GM06990 (cell line): ENCODE results near the gene WDR82.

Experiments used
- DNase-seq: peaks from one replicate; pipeline ENCODE4 v3.0.0-alpha.2; 2011; ENCODE audit not compliant: insufficient read length; ENCODE audit errors: extremely low read depth
- H3K27me3 ChIP-seq: replicated peaks from 2 replicates; pipeline ENCODE4 v1.6.0; 2011; ENCODE audit warnings: low read length; ENCODE audit not compliant: control insufficient read depth, insufficient read depth
- H3K36me3 ChIP-seq: 2 replicates; pipeline ENCODE4 v1.5.1; 2011; ENCODE audit warnings: low read length; ENCODE audit not compliant: control insufficient read depth, insufficient read depth
- H3K4me3 ChIP-seq: replicated peaks from 2 replicates; pipeline ENCODE4 v1.5.1; 2011; ENCODE audit warnings: low read depth, mild to moderate bottlenecking, control low read depth, low read length
- CTCF ChIP-seq: IDR thresholded peaks from 2 replicates; pipeline ENCODE4 v1.5.1; 2011; ENCODE audit warnings: low read length, control low read depth, mild to moderate bottlenecking, inconsistent platforms; ENCODE audit not compliant: insufficient read depth, poor library complexity, severe bottlenecking

The WDR82 gene

DNA sequence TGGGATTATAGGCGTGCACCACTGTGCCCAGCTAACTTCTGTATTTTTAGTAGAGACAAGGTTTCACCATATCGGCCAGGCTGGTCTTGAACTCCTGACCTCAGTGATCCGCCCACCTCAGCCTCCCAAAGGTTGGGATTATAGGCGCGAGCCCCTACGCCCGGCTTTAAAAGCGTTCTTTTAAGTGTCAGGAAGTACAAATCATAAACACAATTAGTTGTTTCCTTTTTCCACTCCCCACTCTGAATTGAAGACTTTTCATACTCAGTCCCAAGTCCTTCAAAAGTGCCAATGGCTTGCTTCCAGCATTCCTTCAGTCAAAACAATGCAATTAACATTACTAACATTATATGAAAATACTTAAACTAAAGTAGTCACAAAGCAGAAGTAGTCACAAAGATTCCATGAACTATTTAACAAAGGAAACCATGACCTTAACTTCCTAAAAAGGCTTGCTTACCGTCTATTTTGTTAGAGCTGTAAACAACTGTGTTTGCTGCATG lies 8.1 kb downstream of the WDR82 start:
- DNase-seq: no peak
- peaks cover 23% of the 10 kb centered on the region for H3K36me3 ChIP-seq
- TF ChIP-seq CTCF: no peak
- H3K27me3 ChIP-seq: no peaks in the 10 kb centered on the region
- H3K4me3 ChIP-seq: no peak overlapping the region

- TF ChIP-seq CTCF: no peak
- Histone ChIP-seq H3K27me3 (no peaks in the 10 kb centered on the region), H3K36me3 (peaks cover 23% of the 10 kb centered on the region), H3K4me3 (no peak overlapping the region)
- no peak for DNase-seq
Measured at GRCh38 chr3:52269776-52270175, 8.7 kb downstream of the WDR82 start.

- no peaks in the 10 kb centered on the region for H3K27me3 ChIP-seq
- no peak for TF ChIP-seq CTCF
- no peak overlapping the region for H3K4me3 ChIP-seq
- DNase-seq: no peak
- peaks cover 28% of the 10 kb centered on the region for H3K36me3 ChIP-seq
Measured at GRCh38 chr3:52268036-52268435, 10.4 kb downstream of the WDR82 start.

DNA sequence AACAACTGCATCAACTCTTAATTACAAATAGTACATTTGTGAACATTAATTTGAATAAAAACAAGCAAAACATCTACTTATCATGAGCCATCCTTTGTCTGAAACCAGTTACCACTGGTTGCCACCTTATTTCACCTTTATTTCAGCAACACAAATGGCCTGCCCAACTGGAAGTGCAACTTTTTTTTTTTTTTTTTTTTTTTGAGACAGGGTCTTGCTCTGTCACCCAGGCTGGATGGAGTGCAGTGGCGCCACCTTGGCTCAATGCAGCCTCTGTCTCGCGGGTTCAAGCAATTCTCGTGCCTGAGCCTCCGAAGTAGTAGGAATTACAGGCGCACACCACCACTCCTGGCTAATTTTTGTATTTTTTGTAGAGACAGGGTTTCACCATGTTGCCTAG lies 13.1 kb downstream of the WDR82 start:
- peaks cover 36% of the 10 kb centered on the region for H3K36me3 ChIP-seq
- TF ChIP-seq CTCF: no peak

GRCh38 chr3:52262447-52262846 lies 16.0 kb downstream of the WDR82 start:
- TF ChIP-seq CTCF: no peak
- DNase-seq: no peak
- peaks cover 38% of the 10 kb centered on the region for H3K36me3 ChIP-seq

More for the DNA sequence above, 13.1 kb downstream of the WDR82 start:
- Histone ChIP-seq H3K4me3 (no peak overlapping the region), H3K27me3 (no peaks in the 10 kb centered on the region)
- no peak for DNase-seq

DNA sequence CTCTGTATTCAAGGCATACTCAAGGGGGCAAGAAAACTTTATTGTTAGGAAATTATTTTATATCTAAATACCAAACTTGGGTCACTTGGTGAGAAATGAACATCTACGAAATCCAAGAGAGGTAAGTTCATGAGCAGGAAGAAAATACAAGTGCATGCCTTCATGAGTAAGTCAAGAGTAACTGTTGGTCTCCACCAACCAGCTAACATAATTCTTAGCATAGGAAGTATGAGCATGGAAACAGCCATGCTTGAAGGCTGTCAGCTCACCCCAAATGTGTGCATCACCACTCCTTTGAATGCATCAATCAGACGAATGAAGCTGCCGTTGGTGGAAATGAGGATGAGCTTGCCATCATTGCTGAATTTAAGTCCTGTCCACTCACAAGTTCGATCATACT lies 19.0 kb downstream of the WDR82 start:
- no peak for TF ChIP-seq CTCF
- no peak for DNase-seq
- H3K36me3 ChIP-seq: peaks cover 43% of the 10 kb centered on the region
- no peaks in the 10 kb centered on the region for H3K27me3 ChIP-seq
- H3K4me3 ChIP-seq: no peak overlapping the region

More at GRCh38 chr3:52262447-52262846, 16.0 kb downstream of the WDR82 start:
- no peak overlapping the region for H3K4me3 ChIP-seq
- no peaks in the 10 kb centered on the region for H3K27me3 ChIP-seq
